Stimulated activated CD4-positive, alpha-beta T cell treated with anti-CD3 and anti-CD28 coated beads, TNF-alpha, amount 100 ng/mL, for 1 hour (primary cell): ENCODE measurements around the gene MOCOS.

Source experiments
- DNase-seq, 3 donors: peaks; one replicate each; pipeline ENCODE4 v3.0.0-alpha.2; 2020; ENCODE audit warnings: low read depth in 3 of 3, low spot score in 1 of 3

The MOCOS gene

GRCh38 chr18:36262971-36263370, 75.7 kb downstream of the MOCOS start:
- DNase-seq = no peak

GRCh38 chr18:36264283-36264682, 77.0 kb downstream of the MOCOS start:
- DNase-seq = no peak

GRCh38 chr18:36265015-36265414, 77.7 kb downstream of the MOCOS start:
- DNase-seq = no peak

GRCh38 chr18:36269157-36269556, 81.9 kb downstream of the MOCOS start:
- no peak for DNase-seq

GRCh38 chr18:36271153-36271552, 83.9 kb downstream of the MOCOS start:
- DNase-seq = no peak

GRCh38 chr18:36273347-36273746, 86.0 kb downstream of the MOCOS start:
- DNase-seq = no peak

GRCh38 chr18:36274083-36274715, 86.9 kb downstream of the MOCOS start:
- DNase-seq = no peak

- no peak for DNase-seq
These were observed 88.3 kb downstream of the MOCOS start for GRCh38 chr18:36275561-36275960.

- no peak for DNase-seq
These were observed 91.7 kb downstream of the MOCOS start for GRCh38 chr18:36279001-36279400.

GRCh38 chr18:36281936-36282335, 94.6 kb downstream of the MOCOS start:
- DNase-seq = no peak

GRCh38 chr18:36283448-36283847, 96.2 kb downstream of the MOCOS start:
- no peak for DNase-seq

GRCh38 chr18:36284268-36284667, 97.0 kb downstream of the MOCOS start:
- no peak for DNase-seq

GRCh38 chr18:36284671-36285295, 97.5 kb downstream of the MOCOS start:
- DNase-seq = peak in 1 of 3 donors; percentile 13

GRCh38 chr18:36287653-36288052, 100.4 kb downstream of the MOCOS start:
- DNase-seq = no peak

- DNase-seq = no peak
These were observed 101.4 kb downstream of the MOCOS start for GRCh38 chr18:36288689-36289088.

- no peak for DNase-seq
These were observed 106.7 kb downstream of the MOCOS start for GRCh38 chr18:36294031-36294430.

- DNase-seq = no peak
These were observed 107.9 kb downstream of the MOCOS start for GRCh38 chr18:36295214-36295613.

GRCh38 chr18:36295880-36296301, 108.6 kb downstream of the MOCOS start:
- DNase-seq = no peak

- no peak for DNase-seq
These were observed 109.5 kb downstream of the MOCOS start for GRCh38 chr18:36296650-36297416.

GRCh38 chr18:36297417-36298125, 110.3 kb downstream of the MOCOS start, which contains the start of gene FHOD3:
TSS of gene FHOD3 (plus strand) at chr18:36297713. CDS start at chr18:36297836, 123 bp downstream.
- no peak for DNase-seq

- no peak for DNase-seq
These were observed 110.9 kb downstream of the MOCOS start for GRCh38 chr18:36298126-36298741.
